Loucy (cell line): ENCODE measurements around the gene SNAP23.

Experiments used
- H2AFZ ChIP-seq: fragments of 200-600 bp; sonication (generic); 2 replicates; pipeline ENCODE4 v1.6.0; 2016; ENCODE audit warnings: antibody characterized with exemption, mild to moderate bottlenecking, low read length, moderate library complexity
- H3F3A ChIP-seq: fragments of 200-600 bp; 2 replicates; pipeline ENCODE4 v1.6.0; 2016; ENCODE audit warnings: antibody characterized with exemption, low read depth, mild to moderate bottlenecking
- H3K27me3 ChIP-seq: fragments of 200-600 bp; sonication (generic); 2 replicates; pipeline ENCODE4 v1.6.1; 2014; ENCODE audit warnings: low read length, mild to moderate bottlenecking; ENCODE audit not compliant: insufficient read depth, poor library complexity, severe bottlenecking
- H3K36me3 ChIP-seq: fragments of 200-600 bp; sonication (generic); 2 replicates; pipeline ENCODE4 v1.6.1; 2016; ENCODE audit warnings: low read length; ENCODE audit not compliant: insufficient read depth
- H3K4me1 ChIP-seq: fragments of 200-600 bp; sonication (generic); 2 replicates; pipeline ENCODE4 v1.5.1; 2014; ENCODE audit warnings: low read length, mild to moderate bottlenecking; ENCODE audit not compliant: insufficient read depth, poor library complexity, severe bottlenecking
- H3K4me2 ChIP-seq: fragments of 200-600 bp; sonication (generic); 2 replicates; pipeline ENCODE4 v1.6.0; 2014; ENCODE audit warnings: antibody characterized with exemption, low read length, low read depth, mild to moderate bottlenecking; ENCODE audit not compliant: poor library complexity, severe bottlenecking
- H3K4me3 ChIP-seq: fragments of 200-600 bp; sonication (generic); 2 replicates; pipeline ENCODE4 v1.5.1; 2014; ENCODE audit warnings: low read length, mild to moderate bottlenecking, mixed read lengths; ENCODE audit not compliant: poor library complexity, severe bottlenecking
- H3K79me2 ChIP-seq: fragments of 200-600 bp; sonication (generic); 2 replicates; pipeline ENCODE4 v1.6.1; 2014; ENCODE audit warnings: low read length; ENCODE audit not compliant: insufficient read depth
- H3K9ac ChIP-seq: fragments of 200-600 bp; sonication (generic); 2 replicates; pipeline ENCODE4 v1.6.0; 2014; ENCODE audit warnings: mild to moderate bottlenecking, low read depth, low read length, moderate library complexity; ENCODE audit not compliant: poor library complexity, severe bottlenecking
- H3K9me2 ChIP-seq: fragments of 200-600 bp; sonication (generic); replicated peaks from 2 replicates; pipeline ENCODE4 v1.6.1; 2016; ENCODE audit warnings: low read depth, low read length, mixed read lengths
- H3K9me3 ChIP-seq: fragments of 200-600 bp; sonication (generic); 2 replicates; pipeline ENCODE4 v1.6.1; 2014; ENCODE audit warnings: mild to moderate bottlenecking, antibody characterized with exemption, low read length, low read depth; ENCODE audit not compliant: insufficient read depth
- H4K20me1 ChIP-seq: fragments of 200-600 bp; sonication (generic); 2 replicates; pipeline ENCODE4 v1.6.0; 2014; ENCODE audit warnings: antibody characterized with exemption, low read length, mild to moderate bottlenecking; ENCODE audit not compliant: insufficient read depth, poor library complexity, severe bottlenecking
- CTCF ChIP-seq: fragments of 200-600 bp; sonication (generic); conservative IDR thresholded peaks from 2 replicates; pipeline ENCODE4 v1.5.1; 2014; ENCODE audit warnings: mild to moderate bottlenecking, antibody characterized with exemption, low read length
- EZH2phosphoT487 ChIP-seq: fragments of 200-600 bp; IDR thresholded peaks from 2 replicates; pipeline ENCODE4 v1.6.1; 2018; ENCODE audit warnings: antibody characterized with exemption, mild to moderate bottlenecking, moderate library complexity, borderline replicate concordance

Gene SNAP23

DNA sequence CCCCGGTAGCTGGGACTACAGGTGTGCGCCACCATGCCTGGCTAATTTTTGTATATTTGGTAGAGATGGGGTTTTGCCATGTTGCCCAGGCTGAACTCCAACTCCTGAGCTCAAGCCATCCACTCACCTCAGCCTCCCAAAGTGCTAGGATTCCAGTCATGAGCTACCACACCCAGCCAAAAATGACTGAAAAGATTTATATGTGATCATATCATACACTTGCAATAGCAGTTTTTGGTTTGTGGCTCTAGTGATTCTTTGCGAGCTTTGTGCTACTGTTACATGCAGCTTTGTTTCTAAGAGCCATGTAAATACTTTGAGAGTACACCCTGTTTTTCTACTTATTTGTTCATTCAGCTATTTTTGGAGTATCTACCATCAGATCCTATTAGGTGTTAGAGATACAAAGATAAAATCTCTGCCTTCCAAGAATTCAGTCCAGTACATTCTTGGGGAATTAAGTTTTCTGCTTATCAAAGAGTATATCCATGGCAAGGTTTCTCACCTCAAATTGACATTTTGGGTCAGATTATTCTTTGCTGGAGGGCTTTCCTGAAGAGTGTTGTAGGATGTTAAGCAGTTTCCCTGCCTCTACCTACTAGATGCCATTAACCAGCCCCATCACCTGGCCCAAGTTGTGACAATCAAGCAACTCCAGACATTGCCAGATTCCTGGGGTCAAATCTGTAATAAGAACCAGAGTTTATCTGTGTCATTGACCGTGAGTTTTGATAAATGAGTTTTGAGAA, 15.0 kb downstream of the SNAP23 start:
- Histone ChIP-seq H3K4me3 (no peak overlapping the region), H2AFZ (no peak overlapping the region), H3K4me2 (no peak overlapping the region)

GRCh38 chr15:42511007-42511391, 15.6 kb downstream of the SNAP23 start:
- Histone ChIP-seq H3K27me3 (no peaks in the 10 kb centered on the region), H4K20me1 (no peaks in the 10 kb centered on the region), H3F3A (no peaks in the 10 kb centered on the region), H3K9me2 (no peaks in the 10 kb centered on the region), H3K9ac (no peak overlapping the region), H2AFZ (no peak overlapping the region), H3K4me2 (no peak overlapping the region), H3K4me1 (no peaks in the 10 kb centered on the region), H3K79me2 (no peaks in the 10 kb centered on the region; the same call in 1 of the 2 replicates), H3K36me3 (peaks cover 15% of the 10 kb centered on the region), H3K9me3 (no peaks in the 10 kb centered on the region), H3K4me3 (no peak overlapping the region)
- TF ChIP-seq CTCF (no peak), EZH2phosphoT487 (no peak)

More for the DNA sequence above, 15.0 kb downstream of the SNAP23 start:
- H3K36me3 ChIP-seq, result peaks cover 12% of the 10 kb centered on the region
- no peaks in the 10 kb centered on the region for H3K4me1 ChIP-seq
- H3K79me2 ChIP-seq, result no peaks in the 10 kb centered on the region; the same call in 1 of the 2 replicates
- no peaks in the 10 kb centered on the region for H3K9me2 ChIP-seq
- H3K9me3 ChIP-seq, result no peaks in the 10 kb centered on the region
- TF ChIP-seq CTCF (no peak), EZH2phosphoT487 (no peak)
- no peaks in the 10 kb centered on the region for H3K27me3 ChIP-seq
- no peaks in the 10 kb centered on the region for H3F3A ChIP-seq
- no peaks in the 10 kb centered on the region for H4K20me1 ChIP-seq
- H3K9ac ChIP-seq, result no peak overlapping the region

GRCh38 chr15:42523331-42523730, 27.9 kb downstream of the SNAP23 start:
- Histone ChIP-seq H3K36me3 (peaks cover 14% of the 10 kb centered on the region; the same call in 1 of the 2 replicates), H2AFZ (no peak overlapping the region)

More at GRCh38 chr15:42523331-42523730, 27.9 kb downstream of the SNAP23 start:
- no peaks in the 10 kb centered on the region for H3K79me2 ChIP-seq
- no peaks in the 10 kb centered on the region for H3K4me1 ChIP-seq
- no peaks in the 10 kb centered on the region for H4K20me1 ChIP-seq
- no peak overlapping the region for H3K4me3 ChIP-seq
- no peaks in the 10 kb centered on the region for H3K9me3 ChIP-seq
- H3K4me2 ChIP-seq, result no peak overlapping the region
- H3K27me3 ChIP-seq, result no peaks in the 10 kb centered on the region
- no peaks in the 10 kb centered on the region for H3F3A ChIP-seq
- no peak overlapping the region for H3K9ac ChIP-seq
- TF ChIP-seq EZH2phosphoT487 (no peak), CTCF (no peak)
- no peaks in the 10 kb centered on the region for H3K9me2 ChIP-seq
